ENCODE measurements around the gene NPR2.

- TF ChIP-seq CTCF (IDR thresholded peaks at IDR 0.05) (no peak), POLR2A (IDR thresholded peaks at IDR 0.05) (no peak)
These were observed 18.7 kb downstream of the NPR2 start for GRCh38 chr9:35810122-35810521.
